Cardiac septum (tissue), 1 donor: ENCODE results near the gene PCED1B. TPM values are rescaled to one million over a fixed set of nuclear protein-coding genes. Genes with fewer than 3 reads are reported as not detected.

Experiments
- DNase-seq: peaks from one replicate; pipeline ENCODE4 v3.0.0-alpha.2; 2020; ENCODE audit warnings: low spot score
- intact Hi-C: fragments of 100-400 bp; cut with DNase I; formaldehyde crosslinking; loops from one replicate; pipeline ENCODE4 v1.14.0; 2022
- total RNA-seq: library from RNA; stranded (reverse); fragmentation: NEBNext Ultra II Directional; extraction: Animal tissue kit (Norgen Biotek cat#: 25700); gene quantifications from one replicate; pipeline ENCODE4 v1.2.1, GENCODE V29; 2021
- donor health status: DM: no; HTN: no; CAD: no.

The PCED1B gene
- total RNA-seq, 1 donor from 2014 or later, result 1.9 TPM

DNA sequence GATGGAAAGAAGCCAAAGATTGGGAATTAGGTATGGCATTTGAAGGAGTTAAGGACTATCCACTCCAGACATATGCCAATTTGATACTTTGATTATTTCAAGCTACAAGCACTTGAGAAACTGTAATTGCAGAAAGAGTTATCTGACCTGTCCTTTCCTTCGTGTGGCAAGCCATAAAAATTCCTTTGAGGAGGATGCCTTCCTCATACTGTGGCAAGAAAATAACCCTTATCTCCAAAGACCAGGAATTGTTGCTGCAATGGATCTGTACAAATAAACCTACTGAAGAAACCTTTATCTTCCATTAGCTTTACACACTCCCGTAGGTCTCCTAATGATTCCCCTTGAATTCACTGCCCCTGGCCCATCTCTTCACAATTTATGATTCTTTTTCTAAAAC lies 165.4 kb downstream of the PCED1B start:
- intact Hi-C loops, result no loop called here
- no peak for DNase-seq

DNA sequence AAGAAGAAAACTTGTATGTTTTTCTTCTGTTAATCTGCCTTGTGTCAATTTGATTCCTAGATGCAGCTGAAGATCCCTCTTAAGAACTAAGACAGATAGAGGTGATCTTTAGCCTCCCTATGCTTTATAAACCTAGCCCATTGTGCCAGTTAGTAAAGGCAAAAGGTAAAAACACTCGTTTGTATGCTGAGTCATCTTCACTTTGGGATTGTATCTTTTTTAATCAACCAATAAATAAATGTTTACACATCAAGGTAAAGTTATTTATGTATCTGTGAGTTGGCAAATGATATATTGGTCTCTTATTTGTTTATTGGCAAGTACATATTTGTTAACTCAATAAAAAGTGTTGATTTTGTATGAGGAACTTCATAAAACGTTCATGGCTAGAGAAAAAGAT lies 166.2 kb downstream of the PCED1B start:
- intact Hi-C loops, result no loop called here
- no peak for DNase-seq

DNA sequence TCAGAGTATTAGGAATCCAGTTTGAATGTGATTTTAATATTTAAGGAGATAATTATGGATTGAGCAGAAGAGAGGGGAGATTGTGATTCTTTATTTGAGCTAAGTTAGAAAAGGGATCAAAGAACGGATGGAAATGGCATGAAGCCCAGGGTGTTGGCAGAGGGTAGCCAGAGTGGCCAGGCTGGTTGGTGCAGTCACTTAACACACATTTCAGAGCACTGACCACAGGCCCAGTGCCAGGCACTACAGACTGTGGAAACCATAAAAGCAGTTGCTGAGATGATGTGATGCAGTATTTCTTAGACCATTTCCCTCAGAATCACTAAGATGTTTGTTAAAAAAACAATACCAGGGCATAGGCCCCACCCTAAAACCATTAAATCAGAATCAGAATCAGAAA lies 168.0 kb downstream of the PCED1B start:
- intact Hi-C loops, result no loop called here
- no peak for DNase-seq

DNA sequence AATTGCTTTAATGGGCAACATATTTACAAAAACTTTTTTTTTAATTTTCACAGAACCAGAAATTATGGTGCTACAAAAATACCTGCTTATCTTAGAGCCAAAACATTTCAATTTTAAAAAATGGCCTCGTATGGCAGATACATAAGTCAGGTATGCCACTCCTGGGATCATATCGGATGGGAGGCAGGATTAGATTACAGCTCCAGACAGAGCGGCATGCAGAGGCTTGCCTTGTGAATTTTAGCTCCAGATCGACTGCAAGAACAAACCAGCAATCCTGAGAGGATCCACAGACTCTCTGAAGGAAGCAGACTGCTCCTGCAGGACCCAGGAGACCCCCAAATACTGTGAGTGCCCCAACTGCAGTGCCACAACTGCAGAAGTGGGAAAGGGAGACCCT lies 169.7 kb downstream of the PCED1B start:
- intact Hi-C loops, result no loop called here

DNA sequence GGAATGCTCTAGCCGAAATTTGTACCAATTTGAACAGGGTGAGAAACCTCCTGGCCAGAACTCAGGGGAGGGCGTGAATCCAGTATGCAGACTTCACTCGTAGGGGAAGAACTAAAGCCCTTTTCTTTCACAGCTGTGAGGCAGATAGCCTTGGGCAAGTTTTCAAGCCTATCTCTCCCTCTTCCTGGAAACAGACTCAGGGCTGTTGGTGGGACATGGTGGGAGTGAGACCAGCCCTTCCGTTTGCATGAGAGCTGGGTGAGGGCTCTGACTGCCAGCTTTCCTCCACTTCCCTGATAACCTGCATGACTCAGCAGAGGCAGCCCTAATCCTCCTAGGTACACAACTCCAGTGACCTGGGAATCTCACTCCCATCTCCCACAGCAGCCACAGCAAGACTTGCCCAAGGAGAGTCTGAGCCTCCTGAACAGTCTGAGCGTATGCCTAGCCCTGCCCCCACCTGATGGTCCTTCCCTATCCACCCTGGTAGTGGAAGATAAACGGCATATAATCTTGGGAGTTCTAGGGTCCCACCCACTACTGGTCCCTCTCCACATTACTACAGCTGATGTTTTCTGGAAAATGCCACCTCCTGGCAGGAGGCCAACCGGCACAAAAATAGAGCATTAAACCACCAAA lies 170.4 kb downstream of the PCED1B start:
- no peak for DNase-seq
- intact Hi-C loops, result no loop called here

More for the DNA sequence above, 169.7 kb downstream of the PCED1B start:
- DNase-seq, result no peak

DNA sequence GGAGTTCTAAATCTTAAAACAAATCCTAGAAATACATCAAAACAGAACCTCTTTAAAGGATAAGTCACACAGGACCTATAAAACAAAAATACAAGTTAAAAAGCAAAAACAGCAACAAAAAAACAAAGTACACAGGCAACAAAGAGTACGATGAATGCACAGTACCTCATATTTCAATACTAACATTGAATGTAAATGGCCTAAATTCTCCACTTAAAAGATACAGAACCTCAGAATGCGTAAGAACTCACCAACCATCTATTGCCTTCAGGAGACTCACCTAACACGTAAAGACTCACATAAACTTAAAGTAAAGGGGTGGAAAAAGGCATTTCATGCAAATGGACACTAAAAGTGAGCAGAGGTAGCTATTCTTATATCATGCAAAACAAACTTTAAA lies 172.5 kb downstream of the PCED1B start:
- intact Hi-C loops, result no loop called here
- no peak for DNase-seq

DNA sequence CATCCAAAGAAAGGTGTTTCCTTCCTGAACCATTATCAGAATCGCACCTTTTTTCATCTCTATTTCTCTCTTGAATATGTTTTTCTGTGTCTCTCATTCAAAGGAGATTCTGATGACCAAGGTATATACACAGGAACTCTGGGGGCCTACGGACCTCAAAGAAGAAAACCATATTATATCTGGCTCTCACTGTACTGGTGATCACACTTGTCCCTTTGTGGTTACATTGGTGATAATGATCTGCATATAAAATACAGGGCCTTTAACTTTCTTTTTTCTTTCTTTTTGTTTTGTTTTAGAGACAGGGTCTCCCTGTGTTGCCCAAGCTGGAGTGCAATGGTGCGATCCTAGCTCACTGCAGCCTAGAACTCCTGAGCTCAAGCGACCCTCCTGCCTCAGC lies 185.5 kb downstream of the PCED1B start:
- DNase-seq, result no peak
- intact Hi-C loops, result no loop called here

DNA sequence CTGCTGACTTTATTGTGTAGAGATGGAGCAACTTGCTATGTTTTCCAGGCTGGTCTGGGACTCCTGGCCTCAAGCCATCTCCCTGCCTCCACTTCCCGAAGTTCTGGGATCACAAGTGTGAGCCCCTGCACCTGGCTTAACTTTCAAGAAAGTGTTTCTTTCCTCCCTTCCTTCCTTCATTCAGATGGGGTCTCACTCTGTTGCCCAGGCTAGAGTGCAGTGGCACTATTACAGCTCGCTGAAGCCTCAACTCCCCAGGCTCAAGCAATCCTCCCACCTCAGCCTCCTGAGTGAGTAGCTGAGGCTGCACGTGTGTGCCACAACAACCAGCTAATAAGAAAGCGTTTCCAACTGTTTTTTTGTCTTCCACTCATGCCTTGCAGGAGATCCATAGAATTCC lies 186.0 kb downstream of the PCED1B start:
- DNase-seq, result no peak
- intact Hi-C loops, result no loop called here

DNA sequence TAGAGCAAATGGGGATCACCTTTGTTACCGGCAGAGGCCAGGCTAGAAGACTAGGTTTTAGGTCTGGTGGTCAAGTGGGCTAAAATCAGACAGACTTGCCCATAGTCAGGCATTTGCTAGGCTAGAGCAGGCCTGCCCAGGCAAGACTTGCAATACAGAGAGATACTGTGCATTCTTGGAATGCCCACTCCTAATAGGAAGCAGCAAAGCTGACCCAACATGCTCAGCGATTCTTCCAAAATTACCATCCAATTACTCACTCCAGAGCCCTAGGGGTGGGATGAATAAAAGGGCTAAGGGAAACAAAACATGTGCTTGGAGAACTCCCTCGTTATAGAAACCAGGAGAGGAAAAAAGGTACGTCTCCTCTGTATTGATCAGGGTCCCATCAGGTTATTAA lies 188.2 kb downstream of the PCED1B start:
- intact Hi-C loops, result no loop called here
- DNase-seq, result no peak

DNA sequence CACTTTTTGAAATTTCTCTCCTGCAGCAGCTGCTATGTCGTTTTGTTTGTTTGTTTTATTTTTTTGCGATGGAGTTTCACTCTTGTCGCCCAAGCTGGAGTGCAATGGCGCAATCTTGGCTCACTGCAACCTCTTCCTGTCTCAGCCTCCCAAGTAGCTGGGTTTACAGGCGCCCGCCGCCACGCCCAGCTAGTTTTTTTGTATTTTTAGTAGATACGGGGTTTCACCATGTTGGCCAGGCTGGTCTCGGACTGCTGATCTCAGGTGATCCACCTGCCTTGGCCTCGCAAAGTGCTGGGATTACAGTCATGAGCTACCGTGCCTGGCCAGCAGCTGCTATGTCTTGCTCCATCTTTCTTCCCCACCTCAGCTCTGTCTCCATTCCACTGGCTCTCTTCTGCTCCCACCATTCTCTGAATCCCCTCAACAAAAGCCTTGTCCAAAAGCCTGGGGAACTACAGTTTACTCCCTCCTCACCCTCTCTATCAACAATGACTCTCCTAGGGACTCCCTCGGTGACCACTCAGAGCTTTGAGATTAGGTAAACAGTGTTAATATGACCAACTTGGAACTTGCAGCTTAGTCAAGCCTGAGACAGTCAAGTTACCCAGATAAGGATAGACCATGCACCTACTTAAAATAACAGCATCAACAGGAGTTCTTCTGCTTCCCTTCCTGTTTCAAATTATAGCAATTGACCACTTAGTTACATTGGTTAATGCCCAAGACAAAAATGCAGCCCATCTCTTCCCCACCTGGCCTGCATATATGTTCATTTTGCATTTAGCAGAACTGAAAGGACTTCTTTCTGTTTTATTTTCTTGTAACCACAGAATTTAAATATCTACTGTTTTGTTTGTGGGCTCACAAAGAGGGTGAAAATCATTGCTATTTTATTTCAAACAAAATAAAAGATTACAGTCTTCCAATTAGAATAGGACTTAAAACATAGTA lies 189.4 kb downstream of the PCED1B start:
- intact Hi-C loops, result no loop called here

DNA sequence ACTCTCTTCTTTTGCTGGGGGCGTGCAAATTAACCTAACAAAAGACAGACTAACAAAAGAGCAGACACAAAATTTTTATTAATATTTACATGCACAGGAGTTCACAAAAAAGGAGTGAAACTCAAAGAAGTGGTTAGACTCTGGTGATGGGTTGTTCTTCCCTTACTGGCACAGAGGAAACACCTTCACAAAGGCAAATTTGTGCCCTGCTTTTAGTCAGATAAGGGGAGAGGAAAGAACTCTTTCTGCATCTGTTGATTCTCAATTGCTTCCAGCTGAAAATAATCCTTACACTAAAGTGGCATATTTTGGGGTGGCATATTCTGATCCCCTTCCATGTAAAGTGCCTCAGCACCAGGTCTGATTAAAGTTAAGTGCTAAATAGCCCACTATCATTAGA lies 190.5 kb downstream of the PCED1B start:
- DNase-seq, result no peak
- intact Hi-C loops, result no loop called here

More for the DNA sequence above, 189.4 kb downstream of the PCED1B start:
- no peak for DNase-seq

DNA sequence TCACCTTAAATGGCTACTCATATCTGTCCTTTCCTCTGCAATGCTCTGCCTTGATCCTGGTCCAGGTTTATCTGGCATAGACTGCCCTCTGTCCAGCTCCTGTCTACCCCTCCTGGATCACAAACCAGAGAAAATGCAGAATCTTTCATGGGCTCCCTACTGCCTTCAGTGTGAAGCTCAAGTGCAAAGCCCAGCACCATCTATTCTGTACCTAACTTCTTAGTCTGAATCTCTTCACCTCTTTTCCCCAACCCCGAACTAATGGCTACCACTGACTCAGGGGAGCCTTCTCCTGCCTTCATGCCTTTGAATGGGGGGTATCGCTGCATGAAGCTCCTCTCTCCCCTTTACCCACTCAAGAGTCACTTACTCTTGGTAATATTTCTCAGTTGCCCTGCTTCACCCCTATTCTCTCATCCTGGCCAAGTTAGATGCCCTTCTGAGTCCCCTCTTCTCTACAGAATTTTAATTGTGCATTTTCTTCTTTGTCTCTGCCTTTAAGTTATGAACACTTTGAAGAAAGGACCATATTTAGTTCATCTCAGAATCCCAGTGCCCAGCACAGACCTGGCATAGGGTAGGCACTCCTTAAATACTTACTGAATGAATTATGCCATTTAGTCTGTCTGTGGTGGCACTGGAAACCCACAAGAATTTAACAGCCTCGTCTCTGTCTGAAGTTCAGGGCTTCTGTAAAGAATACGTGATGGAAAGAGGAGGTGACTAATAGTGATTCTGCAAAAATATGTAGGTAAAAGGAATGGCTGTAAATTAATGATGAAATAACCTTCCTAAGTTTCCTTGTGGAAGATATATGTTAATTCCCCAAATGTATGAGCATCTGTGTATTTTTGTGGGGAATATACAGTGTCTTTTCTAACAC lies 191.6 kb downstream of the PCED1B start:
- DNase-seq, result no peak
- intact Hi-C loops, result no loop called here

DNA sequence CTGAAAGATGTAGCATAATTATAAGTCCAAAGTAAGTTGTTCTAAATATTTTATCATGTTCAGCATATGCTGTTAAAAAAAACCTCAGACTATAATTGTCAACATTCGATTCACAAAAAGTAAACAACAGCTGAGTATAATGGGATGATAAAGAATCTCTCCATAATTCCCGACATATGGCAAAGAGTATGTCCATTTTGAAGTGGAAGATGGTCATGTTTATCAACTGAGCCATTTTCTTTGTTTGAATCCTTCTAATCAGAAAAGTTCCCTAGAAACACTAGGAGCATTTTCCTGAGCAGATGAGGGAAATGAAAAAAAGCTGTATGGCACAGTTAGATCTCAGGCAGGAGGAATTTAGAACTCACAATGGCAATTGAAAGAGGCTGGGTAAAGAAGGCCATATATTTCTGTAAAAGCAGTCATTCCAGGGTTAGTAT lies 192.4 kb downstream of the PCED1B start:
- no peak for DNase-seq
- intact Hi-C loops, result no loop called here

DNA sequence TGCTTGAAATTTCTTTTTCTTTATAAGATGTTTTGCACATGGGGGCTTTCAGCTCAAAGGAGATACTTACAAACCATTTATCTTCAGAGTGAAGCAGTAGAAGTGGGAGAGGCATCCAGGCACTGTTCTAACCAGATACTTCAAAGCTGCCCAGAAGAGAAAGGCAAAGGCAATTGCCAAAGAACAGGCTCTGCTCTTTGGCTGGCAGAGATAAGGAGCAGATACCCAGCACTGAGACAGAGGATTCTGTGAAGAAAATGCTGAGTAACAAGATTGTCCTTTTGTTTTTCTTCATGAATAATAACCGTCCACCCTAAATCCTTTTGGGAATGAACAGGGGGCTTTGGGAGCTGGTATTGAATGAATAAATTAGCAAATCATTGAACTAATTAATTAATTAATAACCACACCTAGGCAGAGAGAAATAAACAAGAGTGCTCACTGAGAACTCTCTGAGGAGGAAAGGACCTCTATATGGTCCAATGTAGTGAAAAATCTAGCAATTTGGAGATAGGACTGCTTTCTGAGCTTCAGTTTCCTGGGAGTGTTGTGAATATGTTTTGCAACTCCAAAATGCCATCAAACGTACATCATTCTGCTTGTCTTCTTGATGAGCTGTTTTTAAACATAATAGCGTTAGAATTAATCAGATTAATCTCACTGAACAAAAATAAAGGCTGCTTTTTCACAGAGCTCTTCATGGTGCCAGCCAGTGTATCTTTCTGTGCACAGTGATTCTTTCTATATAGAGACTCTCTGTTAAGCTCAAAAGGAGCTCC lies 193.2 kb downstream of the PCED1B start:
- intact Hi-C loops, result no loop called here

DNA sequence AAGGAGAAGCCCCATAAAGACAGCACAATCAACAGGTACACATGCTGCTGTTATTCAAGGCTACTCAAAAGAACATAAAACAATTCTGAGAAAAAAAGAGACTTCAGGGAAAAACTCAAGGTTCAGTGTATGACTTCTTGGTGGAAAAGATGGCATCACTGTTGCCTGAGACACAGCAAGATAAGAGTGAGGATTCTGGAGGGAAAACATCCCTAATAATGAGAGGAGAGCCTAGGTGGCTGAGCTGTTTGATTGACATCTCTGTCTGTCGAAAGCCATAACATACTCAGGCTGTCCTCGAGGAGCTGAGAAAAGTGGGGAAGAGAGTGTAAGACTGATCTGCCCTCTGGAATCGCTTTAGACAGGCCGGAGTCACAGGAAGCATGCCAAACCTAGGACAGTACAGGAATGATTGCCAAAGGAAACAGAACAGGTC lies 193.8 kb downstream of the PCED1B start:
- intact Hi-C loops, result no loop called here
- no peak for DNase-seq

More for the DNA sequence above, 193.2 kb downstream of the PCED1B start:
- DNase-seq, result no peak

DNA sequence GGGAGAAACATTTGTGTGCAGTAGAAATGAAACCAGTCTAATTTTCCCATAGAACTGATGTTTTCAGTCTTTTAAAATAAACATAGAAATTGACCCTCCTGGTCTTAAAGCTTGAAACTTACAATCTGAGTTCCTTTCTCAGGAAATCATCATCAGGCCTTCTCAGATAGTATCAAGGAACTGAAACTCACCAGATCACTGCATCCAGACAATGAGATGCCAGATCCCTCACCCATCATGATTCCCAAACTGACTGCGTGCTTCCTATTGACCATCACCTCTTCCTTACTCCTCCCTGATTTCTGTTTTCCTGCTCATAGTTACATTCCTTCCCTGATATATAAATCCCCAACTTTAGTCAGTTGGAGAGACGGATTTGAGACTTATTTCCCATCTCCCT lies 195.3 kb downstream of the PCED1B start:
- DNase-seq, result no peak
- intact Hi-C loops, result loop anchor here (5.0 kb wide), 1 partner anchor 192 kb away; no protein-coding TSS in a partner anchor

DNA sequence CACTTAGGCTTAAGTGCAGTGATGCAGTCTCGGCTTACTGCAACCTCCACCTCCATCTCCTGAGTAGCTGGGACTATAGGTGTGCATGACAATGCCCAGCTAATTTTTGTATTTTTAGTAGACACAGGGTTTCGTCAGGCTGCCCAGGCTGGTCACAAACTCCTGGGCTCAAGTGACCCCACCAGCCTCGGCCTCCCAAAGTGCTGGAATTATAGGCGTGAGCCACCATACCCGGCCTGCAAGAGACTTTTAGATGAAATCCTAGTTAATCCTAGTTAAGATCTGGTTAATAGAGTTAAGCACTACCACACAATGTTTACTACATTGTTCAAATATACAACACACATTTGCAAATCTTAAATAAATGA lies 196.8 kb downstream of the PCED1B start:
- intact Hi-C loops, result loop anchor here (5.0 kb wide), 1 partner anchor 194 kb away; no protein-coding TSS in a partner anchor
- DNase-seq, result no peak

DNA sequence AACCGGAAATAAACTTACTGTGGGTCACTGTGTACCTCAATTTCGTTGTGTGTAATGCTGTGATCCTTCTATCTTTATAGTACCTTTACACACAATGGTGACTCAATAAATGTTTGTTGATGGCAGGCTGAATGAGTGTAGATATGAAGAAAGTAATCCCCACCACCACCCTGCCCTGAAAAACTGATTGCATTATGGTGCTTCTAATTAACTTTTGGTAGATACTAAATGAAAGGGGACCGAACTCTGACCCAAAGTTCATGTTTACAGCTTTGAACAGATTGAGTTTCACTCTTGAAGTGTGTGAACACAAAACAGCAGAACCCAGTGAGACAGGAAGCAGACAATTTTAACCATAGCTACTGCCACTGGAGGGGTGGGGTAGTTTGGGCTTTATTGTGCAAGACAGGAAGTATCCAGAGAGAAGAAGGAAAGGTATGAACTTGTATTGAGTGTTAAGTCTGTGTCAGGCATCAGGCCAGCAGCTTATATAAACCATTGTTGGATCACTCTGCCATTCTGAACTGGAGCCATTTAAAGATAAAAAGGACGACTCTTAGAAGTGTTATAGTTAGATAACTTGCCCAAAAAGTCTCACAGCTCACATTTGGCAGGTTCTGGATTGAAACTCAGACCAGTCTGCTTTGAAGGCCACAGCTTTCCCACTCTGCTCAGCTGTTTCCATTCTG lies 197.3 kb downstream of the PCED1B start:
- DNase-seq, result no peak
- intact Hi-C loops, result loop anchor here (5.0 kb wide), 1 partner anchor 194 kb away; no protein-coding TSS in a partner anchor
